EL (cell line): Measurements from ENCODE around the gene RIN1.
A peak's percentile ranks its signal among the peaks of the same experiment; 100 is the strongest.
"Not testable (repeated sequence)": the region's sequence is repeated elsewhere in the genome, so short reads cannot be mapped to it uniquely, and the experiment has no call there.

Experiments used
- DNase-seq: peaks from one replicate; pipeline ENCODE4 v3.0.0-alpha.2; 2016

RIN1 gene

GRCh38 chr11:66336234-66337102, at the start of gene RIN1:
TSS of gene RIN1 (minus strand) at chr11:66336434. CDS start at chr11:66336402, 32 bp downstream.
- peak; percentile 100 for DNase-seq

GRCh38 chr11:66384316-66384715, 48.1 kb upstream of the RIN1 start:
- DNase-seq: not testable (repeated sequence)

- DNase-seq: not testable (repeated sequence)
These were observed 44.0 kb upstream of the RIN1 start for GRCh38 chr11:66380264-66380663.

GRCh38 chr11:66373690-66374287, 37.6 kb upstream of the RIN1 start:
- not testable (repeated sequence) for DNase-seq

- no peak for DNase-seq
These were observed 37.0 kb upstream of the RIN1 start for GRCh38 chr11:66373265-66373664.

GRCh38 chr11:66371627-66372415, 35.6 kb upstream of the RIN1 start, which contains the start of gene SLC29A2:
TSS of gene SLC29A2 (minus strand) at chr11:66371760. CDS start at chr11:66371591, 169 bp downstream.
- DNase-seq: no peak

- DNase-seq: no peak
These were observed 33.0 kb upstream of the RIN1 start for GRCh38 chr11:66369073-66369894.

- DNase-seq: no peak
These were observed 32.2 kb upstream of the RIN1 start for GRCh38 chr11:66368484-66368883.

- no peak for DNase-seq
These were observed 31.5 kb upstream of the RIN1 start for GRCh38 chr11:66367561-66368312.

- DNase-seq: no peak
These were observed 30.7 kb upstream of the RIN1 start for GRCh38 chr11:66366844-66367477.

GRCh38 chr11:66365711-66366619, 29.7 kb upstream of the RIN1 start:
- no peak for DNase-seq

GRCh38 chr11:66365166-66365565, 28.9 kb upstream of the RIN1 start:
- no peak for DNase-seq

- DNase-seq: peak; percentile 31
These were observed 27.7 kb upstream of the RIN1 start for GRCh38 chr11:66363805-66364535.

GRCh38 chr11:66363187-66363601, 27.0 kb upstream of the RIN1 start:
- no peak for DNase-seq

- DNase-seq: no peak
These were observed 26.4 kb upstream of the RIN1 start for GRCh38 chr11:66362481-66363147.

- DNase-seq: no peak
These were observed 25.3 kb upstream of the RIN1 start for GRCh38 chr11:66361502-66361941.

GRCh38 chr11:66360406-66361073, 24.3 kb upstream of the RIN1 start:
- no peak for DNase-seq

- DNase-seq: no peak
These were observed 23.4 kb upstream of the RIN1 start for GRCh38 chr11:66359662-66360087.
